Measurements from ENCODE around the gene ZNF8.

Gene ZNF8

GRCh38 chr19:58268344-58268743 is 10.4 kb upstream of the ZNF8 start:
- TF ChIP-seq CTCF (IDR thresholded peaks at IDR 0.05) = no peak
- H3K9me3 ChIP-seq = peaks cover 63% of the 10 kb centered on the region
- no peaks in the 10 kb centered on the region for H3K4me1 ChIP-seq (ENCODE audit: control insufficient read depth in 1 of 2, insufficient read depth in 1 of 2, low read depth in 1 of 2, low read length in 1 of 2)
- no peaks in the 10 kb centered on the region for H3K27me3 ChIP-seq
- H3K4me3 ChIP-seq (ENCODE audit: low read depth in 1 of 2, low read length in 1 of 2) = no peak overlapping the region
- no peak overlapping the region for H3K27ac ChIP-seq
- H3K36me3 ChIP-seq = no peaks in the 10 kb centered on the region

- no peaks in the 10 kb centered on the region for H3K27me3 ChIP-seq
- TF ChIP-seq CTCF (IDR thresholded peaks at IDR 0.05) = no peak
- peaks cover 24% of the 10 kb centered on the region for H3K9me3 ChIP-seq
- H3K36me3 ChIP-seq = no peaks in the 10 kb centered on the region
- peaks cover 15 to 17% of the 10 kb centered on the region in 2 experiments for H3K4me1 ChIP-seq (ENCODE audit: control insufficient read depth in 1 of 2, insufficient read depth in 1 of 2, low read depth in 1 of 2, low read length in 1 of 2)
- H3K27ac ChIP-seq = no peak overlapping the region
- H3K4me3 ChIP-seq (ENCODE audit: low read depth in 1 of 2, low read length in 1 of 2) = no peak overlapping the region
Measured at GRCh38 chr19:58274771-58275201, 4.0 kb upstream of the ZNF8 start.

- H3K27me3 ChIP-seq = no peaks in the 10 kb centered on the region
- H3K4me3 ChIP-seq (ENCODE audit: low read depth in 1 of 2, low read length in 1 of 2) = no peak overlapping the region
- H3K36me3 ChIP-seq = no peaks in the 10 kb centered on the region
- no peak for TF ChIP-seq CTCF (IDR thresholded peaks at IDR 0.05)
- H3K9me3 ChIP-seq = peaks cover 22% of the 10 kb centered on the region
- H3K4me1 ChIP-seq (ENCODE audit: control insufficient read depth in 1 of 2, insufficient read depth in 1 of 2, low read depth in 1 of 2, low read length in 1 of 2) = peaks cover 15 to 20% of the 10 kb centered on the region in 2 experiments
- H3K27ac ChIP-seq = no peak overlapping the region
Measured at GRCh38 chr19:58275564-58275963, 3.2 kb upstream of the ZNF8 start.

- Histone ChIP-seq H3K36me3 (no peaks in the 10 kb centered on the region), H3K9me3 (peaks cover 11% of the 10 kb centered on the region), H3K4me1 (ENCODE audit: control insufficient read depth in 1 of 2, insufficient read depth in 1 of 2, low read depth in 1 of 2, low read length in 1 of 2) (peaks cover 15 to 20% of the 10 kb centered on the region in 2 experiments), H3K27me3 (no peaks in the 10 kb centered on the region), H3K4me3 (ENCODE audit: low read depth in 1 of 2, low read length in 1 of 2) (no peak overlapping the region), H3K27ac (no peak overlapping the region)
- no peak for TF ChIP-seq CTCF (IDR thresholded peaks at IDR 0.05)
Measured at GRCh38 chr19:58277197-58277596, 1.6 kb upstream of the ZNF8 start.

- Histone ChIP-seq H3K4me1 (ENCODE audit: control insufficient read depth in 1 of 2, insufficient read depth in 1 of 2, low read depth in 1 of 2, low read length in 1 of 2) (peaks cover 15 to 20% of the 10 kb centered on the region in 2 experiments), H3K36me3 (no peaks in the 10 kb centered on the region), H3K9me3 (peaks cover 5% of the 10 kb centered on the region), H3K4me3 (ENCODE audit: low read depth in 1 of 2, low read length in 1 of 2) (peak overlapping the region; percentile 70 to 99), H3K27me3 (no peaks in the 10 kb centered on the region), H3K27ac (peak overlapping the region; percentile 77)
- no peak for TF ChIP-seq CTCF (IDR thresholded peaks at IDR 0.05)
Measured at GRCh38 chr19:58277748-58278540, 811 bp upstream of the ZNF8 start.

Data from neutrophil (primary cell).